OCI-LY7 (cell line): Measurements from ENCODE around the gene SHISA5. TPM values are rescaled to one million over a fixed set of nuclear protein-coding genes. Genes with fewer than 3 reads are reported as not detected.

Source experiments
- BruUV-seq: library from RNA; stranded (reverse); fragments of 400-500 nt; replicated peaks from 2 replicates; lab custom pipeline; 2021; lab: Mats Ljungman, UMichigan
- CTCF ChIA-PET: fragments of 300-600 bp; sonication (Branson Sonifier 250); formaldehyde crosslinking; loops from one replicate; lab custom pipeline; 2022; ENCODE audit warnings: antibody characterized with exemption; ENCODE audit not compliant: unreplicated experiment; lab: Charles Lee
- POLR2A ChIA-PET: fragments of 300-600 bp; sonication (Branson Sonifier 250); formaldehyde crosslinking; loops from one replicate; lab custom pipeline; 2022; ENCODE audit warnings: antibody characterized with exemption; lab: Charles Lee
- DNase-seq: peaks from one replicate; pipeline ENCODE4 v3.0.0-alpha.2; 2015; ENCODE audit warnings: low spot score
- H2AFZ ChIP-seq: fragments of 200-600 bp; sonication (generic), shearing (Covaris generic); 2 replicates; pipeline ENCODE4 v1.6.1; 2014; ENCODE audit warnings: mild to moderate bottlenecking, antibody characterized with exemption, low read length, moderate library complexity
- H3K27ac ChIP-seq: fragments of 200-600 bp; sonication (generic); 2 replicates; pipeline ENCODE4 v1.5.1; 2014; ENCODE audit warnings: mixed run types, low read depth, mild to moderate bottlenecking, moderate library complexity, low read length, inconsistent platforms; ENCODE audit not compliant: poor library complexity, severe bottlenecking
- H3K36me3 ChIP-seq: fragments of 200-600 bp; sonication (generic); 2 replicates; pipeline ENCODE4 v1.6.1; 2014; ENCODE audit warnings: mild to moderate bottlenecking, antibody characterized with exemption, low read length, moderate library complexity, mixed read lengths; ENCODE audit not compliant: insufficient read depth
- H3K4me1 ChIP-seq: fragments of 200-600 bp; sonication (generic); 2 replicates; pipeline ENCODE4 v1.5.1; 2014; ENCODE audit warnings: mild to moderate bottlenecking, low read length; ENCODE audit not compliant: insufficient read depth, poor library complexity, severe bottlenecking
- H3K4me2 ChIP-seq: fragments of 200-600 bp; sonication (generic); 2 replicates; pipeline ENCODE4 v1.6.1; 2014; ENCODE audit warnings: mild to moderate bottlenecking, low read length
- H3K4me3 ChIP-seq: fragments of 200-600 bp; sonication (generic); 2 replicates; pipeline ENCODE4 v1.5.1; 2014; ENCODE audit warnings: mild to moderate bottlenecking, low read depth, low read length; ENCODE audit not compliant: poor library complexity, severe bottlenecking
- H3K79me2 ChIP-seq: fragments of 200-600 bp; sonication (generic); 2 replicates; pipeline ENCODE4 v1.6.1; 2016; ENCODE audit warnings: low read depth, mild to moderate bottlenecking, low read length, moderate library complexity, mixed read lengths; ENCODE audit not compliant: insufficient read depth
- H3K9me2 ChIP-seq: fragments of 200-600 bp; sonication (generic); 2 replicates; pipeline ENCODE4 v1.6.1; 2016; ENCODE audit warnings: mild to moderate bottlenecking, low read length, mixed read lengths; ENCODE audit not compliant: insufficient read depth
- H3K9me3 ChIP-seq: fragments of 200-600 bp; sonication (generic); 2 replicates; pipeline ENCODE4 v1.6.1; 2014; ENCODE audit warnings: mild to moderate bottlenecking, mixed run types, low read length, mixed read lengths
- H4K20me1 ChIP-seq: fragments of 200-600 bp; sonication (generic); 2 replicates; pipeline ENCODE4 v1.6.1; 2014; ENCODE audit warnings: mild to moderate bottlenecking, antibody characterized with exemption, low read length, moderate library complexity, mixed read lengths; ENCODE audit not compliant: insufficient read depth
- EZH2phosphoT487 ChIP-seq: fragments of 200-600 bp; sonication (generic); IDR thresholded peaks from 2 replicates; pipeline ENCODE4 v1.6.1; 2018; ENCODE audit warnings: low read depth, borderline replicate concordance, mild to moderate bottlenecking, mixed run types, antibody characterized with exemption, low read length, moderate library complexity, mixed read lengths
- intact Hi-C: fragments of 100-400 bp; cut with micrococcal nuclease; formaldehyde crosslinking; loops from one replicate; pipeline ENCODE4 v1.10.0; 2022; ENCODE audit not compliant: unreplicated experiment
- total RNA-seq, 2 experiments: library from RNA; depleted of rRNA in 1 of 2; stranded (reverse); fragments of >200 nt in 1 of 2; shearing (Covaris generic) in 1 of 2; gene quantifications; 2 replicates each; pipeline ENCODE4 v1.2.3, GENCODE V29; 2014 to 2022
- TF ChIP-seq, protein P1 (sequence below): fragments of 200-600 bp; sonication (generic); conservative IDR thresholded peaks from 2 replicates; pipeline ENCODE4 v1.5.1; 2014; ENCODE audit warnings: mild to moderate bottlenecking, antibody characterized with exemption, low read length, moderate library complexity, mixed read lengths

The SHISA5 gene
- total RNA-seq, 2 experiments from 2014 or later, result 97.3 to 102 TPM

DNA sequence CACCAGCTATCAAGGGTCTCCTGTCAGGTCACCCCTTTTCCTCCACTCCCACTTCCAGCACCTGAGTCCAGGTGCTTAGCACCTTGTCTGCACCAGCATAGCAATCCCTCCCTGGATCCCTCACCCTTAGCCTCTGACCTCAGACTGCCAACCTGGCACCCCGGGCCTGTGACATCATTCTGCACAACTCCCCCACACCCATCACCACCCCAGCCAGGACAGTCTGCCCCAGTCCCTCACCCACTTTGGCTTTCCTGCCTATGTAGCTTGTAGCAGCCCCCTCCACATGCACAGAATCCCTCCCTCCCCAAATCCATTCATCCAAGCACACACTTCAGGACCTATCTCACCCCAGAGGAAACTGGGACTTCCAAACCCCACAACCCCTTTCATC is 73.3 kb downstream of the SHISA5 start:
- intact Hi-C loops, result loop anchor here (10.0 kb wide), 1 partner anchor 126 kb away; the partner anchor contains the start of gene NME6
- Histone ChIP-seq H3K9me3 (no peaks in the 10 kb centered on the region), H2AFZ (no peak overlapping the region), H3K4me2 (no peak overlapping the region), H3K27ac (no peak overlapping the region), H3K9me2 (no peaks in the 10 kb centered on the region), H3K79me2 (no peaks in the 10 kb centered on the region), H4K20me1 (peaks cover 5% of the 10 kb centered on the region; the same call in 1 of the 2 replicates), H3K4me3 (no peak overlapping the region), H3K36me3 (peaks cover 38% of the 10 kb centered on the region; the same call in 1 of the 2 replicates), H3K4me1 (peaks cover 16% of the 10 kb centered on the region)
- BruUV-seq, result no TSS peak
- POLR2A ChIA-PET, result interaction anchor here (0.5 to 0.6 kb wide), 3 partner anchors 64 to 509 kb away, joined by 3 to 4 read pairs (median 4); no protein-coding TSS in a partner anchor
- no peak for DNase-seq
- TF ChIP-seq EZH2phosphoT487, result no peak
- TF ChIP-seq, protein P1, sequence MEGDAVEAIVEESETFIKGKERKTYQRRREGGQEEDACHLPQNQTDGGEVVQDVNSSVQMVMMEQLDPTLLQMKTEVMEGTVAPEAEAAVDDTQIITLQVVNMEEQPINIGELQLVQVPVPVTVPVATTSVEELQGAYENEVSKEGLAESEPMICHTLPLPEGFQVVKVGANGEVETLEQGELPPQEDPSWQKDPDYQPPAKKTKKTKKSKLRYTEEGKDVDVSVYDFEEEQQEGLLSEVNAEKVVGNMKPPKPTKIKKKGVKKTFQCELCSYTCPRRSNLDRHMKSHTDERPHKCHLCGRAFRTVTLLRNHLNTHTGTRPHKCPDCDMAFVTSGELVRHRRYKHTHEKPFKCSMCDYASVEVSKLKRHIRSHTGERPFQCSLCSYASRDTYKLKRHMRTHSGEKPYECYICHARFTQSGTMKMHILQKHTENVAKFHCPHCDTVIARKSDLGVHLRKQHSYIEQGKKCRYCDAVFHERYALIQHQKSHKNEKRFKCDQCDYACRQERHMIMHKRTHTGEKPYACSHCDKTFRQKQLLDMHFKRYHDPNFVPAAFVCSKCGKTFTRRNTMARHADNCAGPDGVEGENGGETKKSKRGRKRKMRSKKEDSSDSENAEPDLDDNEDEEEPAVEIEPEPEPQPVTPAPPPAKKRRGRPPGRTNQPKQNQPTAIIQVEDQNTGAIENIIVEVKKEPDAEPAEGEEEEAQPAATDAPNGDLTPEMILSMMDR, result no peak
- CTCF ChIA-PET, result no interaction called here

- H3K9me3 ChIP-seq, result no peaks in the 10 kb centered on the region
- TF ChIP-seq, protein P1, result no peak
- no peak for TF ChIP-seq EZH2phosphoT487
- peaks cover 13% of the 10 kb centered on the region for H3K4me1 ChIP-seq
- peak within 1 kb of the TSS; percentile 63 for H2AFZ ChIP-seq
- no peak within 1 kb of the TSS for H3K27ac ChIP-seq
- DNase-seq, result peak; percentile 53
- no TSS peak for BruUV-seq
- H3K79me2 ChIP-seq, result no peaks in the 10 kb centered on the region
- no peaks in the 10 kb centered on the region for H3K9me2 ChIP-seq
- no peaks in the 10 kb centered on the region for H4K20me1 ChIP-seq
- H3K4me2 ChIP-seq, result peak within 1 kb of the TSS; percentile 91
- ChIA-PET POLR2A (interaction anchor here (0.5 to 0.6 kb wide), 3 partner anchors 64 to 509 kb away, joined by 3 to 4 read pairs (median 4); no protein-coding TSS in a partner anchor), CTCF (no interaction called here)
- H3K4me3 ChIP-seq, result peak within 1 kb of the TSS; percentile 74
- peaks cover 38% of the 10 kb centered on the region; the same call in 1 of the 2 replicates for H3K36me3 ChIP-seq
- intact Hi-C loops, result loop anchor here (10.0 kb wide), 1 partner anchor 125 kb away; the partner anchor contains the start of gene NME6
Measured at GRCh38 chr3:48429960-48430707, 73.8 kb downstream of the SHISA5 start, which contains the start of gene PLXNB1. Gene PLXNB1 (minus strand): TSS chr3:48430086. CDS start chr3:48424611, 5,475 bp downstream.
